Epidermal melanocyte (primary cell): ENCODE measurements around the gene GIT1.
A peak's percentile ranks its signal among the peaks of the same experiment; 100 is the strongest.

Experiments used
- DNase-seq: peaks from one replicate; pipeline ENCODE4 v3.0.0; 2011; ENCODE audit warnings: low spot score; ENCODE audit not compliant: insufficient read length

Gene GIT1

GRCh38 chr17:29594519-29595090 lies 5.2 kb upstream of the GIT1 start:
- no peak for DNase-seq

DNA sequence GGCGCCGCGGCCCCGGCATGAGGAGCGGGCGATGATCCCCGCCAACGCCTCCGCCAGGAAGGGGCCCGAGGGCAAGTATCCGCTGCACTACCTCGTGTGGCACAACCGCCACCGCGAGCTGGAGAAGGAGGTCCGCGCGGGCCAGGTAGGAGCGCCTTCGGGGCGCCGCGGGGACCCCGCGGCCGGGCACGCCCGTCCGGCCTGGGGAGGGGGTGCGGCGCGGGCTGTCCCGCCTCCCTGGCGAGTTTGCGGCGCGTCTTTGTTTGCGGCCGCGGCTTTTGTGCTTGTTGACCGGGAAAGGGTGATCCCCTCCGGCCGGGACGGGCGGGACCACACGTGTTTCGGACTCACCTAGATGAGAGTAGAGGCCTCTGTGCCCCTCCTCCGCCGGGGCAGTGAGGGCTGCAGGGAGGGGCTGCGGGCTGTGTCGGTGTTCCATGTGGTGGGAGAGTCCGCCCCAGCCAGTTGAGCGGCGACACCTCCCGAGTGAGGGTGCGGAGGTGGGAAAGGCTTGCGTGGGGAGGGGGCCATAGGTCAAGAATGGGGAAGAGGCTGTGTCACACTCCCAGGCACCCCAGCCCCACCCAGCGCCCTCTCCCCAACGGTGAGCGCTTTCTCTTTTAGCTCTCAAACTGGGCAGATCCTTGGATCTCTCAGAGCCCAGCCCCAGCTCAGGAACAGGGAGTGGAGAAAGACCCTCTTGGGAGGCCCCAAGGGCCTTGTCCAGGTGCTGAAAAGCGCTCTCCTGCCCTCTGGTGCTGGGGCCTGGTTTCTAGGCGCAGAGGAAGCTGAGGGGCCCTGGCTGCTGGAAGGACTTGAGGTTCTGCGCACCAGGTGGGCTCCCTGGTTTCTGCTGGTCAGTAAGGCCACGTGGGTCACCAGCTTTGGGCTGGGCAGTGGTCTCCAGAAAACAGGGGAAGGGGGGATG lies 4.4 kb upstream of the GIT1 start:
- no peak for DNase-seq

- DNase-seq, result no peak
These were observed 3.6 kb upstream of the GIT1 start, which contains the start of gene ANKRD13B for GRCh38 chr17:29592850-29593551. Gene ANKRD13B, plus strand, starts transcription at chr17:29593132. Its CDS starts 490 bp downstream, at chr17:29593622.

GRCh38 chr17:29591737-29592608 lies 2.5 kb upstream of the GIT1 start:
- DNase-seq, result peak; percentile 93

DNA sequence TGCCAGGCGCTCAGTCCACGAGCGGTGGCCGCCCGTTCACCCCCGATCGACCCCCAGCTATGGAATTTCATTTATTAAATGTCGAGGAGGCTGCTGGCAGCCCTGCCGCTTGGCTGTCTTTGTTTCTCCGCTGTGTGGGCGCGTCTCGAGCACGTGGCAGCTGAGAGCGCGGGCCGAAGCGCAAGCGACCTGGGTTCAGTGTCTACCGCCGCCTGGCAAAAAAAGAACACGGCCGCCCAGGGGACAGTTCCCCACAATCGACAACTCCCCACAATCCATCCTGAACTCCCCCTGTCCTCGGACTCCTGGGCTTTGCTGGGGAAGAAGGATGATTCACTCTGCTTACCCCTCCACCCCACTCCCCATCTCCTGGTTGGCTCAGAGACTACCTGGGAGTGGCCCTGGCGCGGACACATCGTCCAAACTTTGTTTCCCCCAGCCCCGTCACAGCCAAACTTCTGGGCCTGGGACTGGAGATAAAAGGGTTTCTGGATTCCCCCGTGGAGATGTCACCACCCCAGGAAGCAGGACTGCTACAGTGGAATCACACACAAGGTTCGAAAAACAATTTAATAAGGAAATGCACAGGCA lies 1.8 kb upstream of the GIT1 start:
- no peak for DNase-seq

DNA sequence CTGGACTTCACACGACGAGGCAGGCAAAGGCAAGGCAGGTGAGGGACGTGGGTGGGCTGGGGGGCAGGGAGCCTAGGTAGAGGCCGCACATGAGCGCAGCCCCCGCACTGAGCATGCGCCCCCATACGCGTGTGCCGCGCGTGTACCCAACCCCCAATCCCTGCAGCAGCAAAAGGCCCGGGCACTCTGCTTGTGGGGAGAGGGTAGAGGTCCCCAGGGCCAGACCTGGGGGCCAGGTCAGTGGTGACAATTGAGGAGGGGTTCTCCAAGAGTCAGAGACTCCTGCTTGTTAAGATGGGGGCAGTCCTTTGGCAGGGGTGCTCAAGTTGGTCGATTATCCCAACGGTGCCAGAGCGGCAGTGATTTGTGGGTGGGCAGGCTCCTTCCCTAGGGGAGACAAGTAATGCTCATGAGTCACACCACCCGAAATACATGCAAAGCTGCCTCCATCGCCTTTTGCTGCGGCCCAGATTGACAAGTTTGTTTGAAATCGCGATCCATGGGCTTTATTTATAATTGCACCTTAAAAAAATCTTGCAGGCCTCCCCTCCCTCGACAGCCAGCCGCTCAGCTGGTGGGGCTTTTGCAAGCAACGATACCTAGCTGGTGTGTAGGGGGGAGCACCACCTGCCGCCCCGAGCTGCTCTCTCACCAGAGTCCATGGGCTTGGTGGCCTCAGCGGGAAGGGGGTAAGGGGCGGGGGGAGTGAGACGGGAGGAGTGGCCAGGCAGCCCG lies 1.1 kb upstream of the GIT1 start:
- no peak for DNase-seq

DNA sequence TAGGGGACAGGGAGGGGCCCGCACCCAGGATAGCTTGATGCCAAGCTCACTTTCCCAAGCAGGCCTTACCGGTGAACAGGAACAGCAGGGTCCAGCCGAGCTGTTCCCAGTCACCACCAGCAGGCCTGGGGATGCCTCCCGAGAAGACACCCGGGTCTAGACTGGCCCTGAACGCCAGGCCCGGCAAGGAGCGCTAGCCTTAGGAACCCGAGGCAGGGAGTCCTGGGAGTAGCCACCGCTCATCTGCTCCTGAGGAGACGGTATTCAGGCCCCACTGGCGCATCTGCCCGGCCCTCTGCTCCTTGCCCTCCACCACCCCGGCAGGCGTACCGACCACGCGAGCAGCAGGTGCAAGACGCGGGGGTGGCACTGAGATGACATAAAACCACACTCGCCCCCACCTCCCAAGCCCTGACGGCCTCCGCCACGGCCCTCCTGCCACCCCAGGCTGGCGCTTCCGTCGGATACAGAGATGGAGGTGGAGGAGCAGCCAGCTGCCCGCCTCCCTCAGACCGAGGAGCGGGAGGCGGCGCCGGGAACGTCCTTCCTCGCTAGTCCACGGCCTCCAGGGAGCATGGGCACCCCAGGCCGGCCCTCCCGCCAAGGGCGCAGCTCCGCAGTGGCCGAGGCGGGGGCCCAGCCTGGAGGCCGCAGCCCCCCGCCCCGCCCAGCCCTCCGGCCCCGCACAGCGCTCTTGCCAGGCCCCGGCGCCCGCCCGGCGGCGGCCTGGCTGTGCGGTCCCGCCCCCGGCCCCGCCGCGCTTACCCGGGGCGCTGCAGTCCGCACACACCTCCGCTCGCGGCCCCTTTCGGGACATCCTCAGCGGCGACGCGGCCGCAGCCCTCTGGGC lies 661 bp downstream of the GIT1 start:
- no peak for DNase-seq

GRCh38 chr17:29588017-29588561 lies 1.4 kb downstream of the GIT1 start:
- no peak for DNase-seq

DNA sequence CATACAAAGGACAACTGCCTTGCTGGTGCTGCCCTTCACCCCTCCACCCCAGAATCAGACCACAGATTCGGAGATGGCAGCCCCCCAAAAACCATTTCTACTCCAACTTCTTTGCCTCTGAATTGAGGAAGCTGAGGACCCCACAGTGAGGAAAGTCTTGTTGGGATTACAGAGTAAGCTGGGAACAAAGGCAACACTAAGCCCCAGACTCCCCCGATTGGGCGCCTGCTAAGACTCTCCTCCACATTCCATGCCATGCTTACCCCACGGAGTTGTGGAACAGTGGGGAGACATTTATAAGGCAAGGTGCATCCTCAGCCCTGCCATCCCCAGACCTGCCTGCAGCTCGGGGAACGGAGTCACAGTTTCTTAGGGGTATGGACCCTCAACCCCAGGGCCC lies 1.9 kb downstream of the GIT1 start:
- no peak for DNase-seq

DNA sequence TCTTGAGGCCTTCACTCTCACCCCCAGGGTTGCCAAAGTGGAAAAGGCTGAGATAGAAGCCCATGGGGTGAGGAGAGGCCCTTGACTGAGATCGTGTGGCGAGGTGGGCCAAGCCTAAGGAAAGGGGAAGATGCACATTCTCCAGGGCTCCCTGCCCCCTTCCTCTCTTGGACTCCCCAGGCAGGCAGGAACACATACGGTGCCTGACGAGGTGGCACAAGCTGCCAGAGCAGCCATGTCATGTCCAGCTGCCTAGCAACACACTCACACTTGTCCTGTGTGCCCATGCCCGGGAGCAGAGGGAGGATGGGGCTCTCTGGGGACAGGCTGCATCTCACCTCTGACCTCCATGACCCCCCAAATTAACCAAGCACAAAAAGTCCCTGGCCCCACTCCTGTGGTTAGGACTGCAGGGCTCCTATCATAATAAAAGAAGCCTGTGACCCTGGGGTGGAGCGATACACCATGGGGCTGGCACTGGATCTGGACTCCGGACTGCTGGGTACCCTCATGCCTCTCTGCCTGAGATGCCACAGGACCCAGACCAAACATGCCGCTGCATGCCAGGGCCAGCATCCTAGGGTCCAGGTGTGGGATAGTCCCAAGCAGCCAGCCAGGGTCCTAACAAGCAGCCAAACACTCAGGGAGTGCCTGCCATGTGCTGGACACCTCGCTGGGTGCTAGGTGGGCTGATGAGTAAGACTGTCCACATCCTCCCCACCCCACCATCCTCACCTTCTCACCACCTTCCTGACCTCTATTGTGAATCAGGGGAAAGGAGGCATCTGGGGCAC lies 2.6 kb downstream of the GIT1 start:
- DNase-seq, result no peak

DNA sequence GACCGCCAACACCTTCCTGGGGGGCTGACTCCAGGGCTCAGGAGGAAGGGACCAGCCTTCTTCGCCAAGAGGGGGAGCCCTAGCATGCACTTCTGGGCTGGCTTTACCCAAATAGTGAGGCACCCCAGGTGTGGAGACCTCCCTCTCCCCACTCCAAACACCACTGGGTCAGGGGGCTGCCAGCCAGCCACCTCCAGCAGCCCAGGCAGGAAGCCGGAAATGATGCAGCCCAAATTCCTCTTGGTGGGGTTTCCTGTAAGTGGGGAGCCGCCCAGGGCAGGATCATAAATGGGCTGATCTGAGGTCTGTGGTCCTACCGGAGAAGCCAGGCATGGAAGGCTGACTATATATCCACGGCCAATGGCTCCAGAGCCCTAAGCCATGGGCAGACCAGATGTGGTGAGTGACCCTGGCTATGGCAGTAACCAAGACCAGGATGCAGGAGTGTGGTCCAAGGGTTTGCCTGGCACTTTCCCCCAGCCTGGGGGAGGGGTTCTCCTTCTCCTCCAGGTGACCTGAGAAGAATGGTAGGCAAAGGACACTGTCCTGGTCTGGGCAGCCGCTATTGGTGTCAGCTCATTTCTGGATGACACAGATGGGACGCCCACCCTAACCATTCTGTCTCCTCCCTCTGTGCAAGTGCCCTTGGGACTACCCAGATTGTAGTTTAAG lies 4.2 kb downstream of the GIT1 start:
- no peak for DNase-seq

DNA sequence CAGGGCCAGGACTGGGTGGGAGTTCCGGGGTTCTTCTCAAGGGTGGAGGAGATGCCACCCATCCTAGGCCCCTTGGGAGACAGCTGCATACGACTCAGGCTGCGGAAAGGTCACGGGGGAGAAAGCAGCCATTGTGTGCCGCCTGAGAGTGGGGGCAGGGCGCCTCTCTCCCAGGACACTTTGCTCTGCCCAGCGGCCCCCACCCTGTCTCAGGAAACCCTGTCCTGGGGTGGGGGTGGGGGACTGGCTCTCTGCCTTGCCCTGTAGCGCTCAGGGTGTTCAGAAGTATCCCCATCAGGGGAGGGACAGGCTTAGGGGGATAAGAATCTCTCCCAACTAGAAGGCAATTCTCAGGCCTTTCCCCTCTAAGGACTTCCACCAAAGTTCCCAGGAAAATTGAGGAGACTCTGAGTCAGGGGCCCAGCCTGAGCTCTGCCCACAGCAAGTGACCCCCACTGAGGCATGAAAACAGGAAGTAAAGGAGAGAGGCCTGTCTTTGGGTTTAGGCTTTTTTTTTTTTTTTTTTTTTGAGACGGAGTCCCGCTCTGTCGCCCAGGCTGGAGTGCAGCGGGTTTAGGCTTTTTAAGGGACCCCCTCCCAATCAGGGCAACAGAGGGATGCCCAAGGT lies 4.9 kb downstream of the GIT1 start:
- DNase-seq, result no peak

DNA sequence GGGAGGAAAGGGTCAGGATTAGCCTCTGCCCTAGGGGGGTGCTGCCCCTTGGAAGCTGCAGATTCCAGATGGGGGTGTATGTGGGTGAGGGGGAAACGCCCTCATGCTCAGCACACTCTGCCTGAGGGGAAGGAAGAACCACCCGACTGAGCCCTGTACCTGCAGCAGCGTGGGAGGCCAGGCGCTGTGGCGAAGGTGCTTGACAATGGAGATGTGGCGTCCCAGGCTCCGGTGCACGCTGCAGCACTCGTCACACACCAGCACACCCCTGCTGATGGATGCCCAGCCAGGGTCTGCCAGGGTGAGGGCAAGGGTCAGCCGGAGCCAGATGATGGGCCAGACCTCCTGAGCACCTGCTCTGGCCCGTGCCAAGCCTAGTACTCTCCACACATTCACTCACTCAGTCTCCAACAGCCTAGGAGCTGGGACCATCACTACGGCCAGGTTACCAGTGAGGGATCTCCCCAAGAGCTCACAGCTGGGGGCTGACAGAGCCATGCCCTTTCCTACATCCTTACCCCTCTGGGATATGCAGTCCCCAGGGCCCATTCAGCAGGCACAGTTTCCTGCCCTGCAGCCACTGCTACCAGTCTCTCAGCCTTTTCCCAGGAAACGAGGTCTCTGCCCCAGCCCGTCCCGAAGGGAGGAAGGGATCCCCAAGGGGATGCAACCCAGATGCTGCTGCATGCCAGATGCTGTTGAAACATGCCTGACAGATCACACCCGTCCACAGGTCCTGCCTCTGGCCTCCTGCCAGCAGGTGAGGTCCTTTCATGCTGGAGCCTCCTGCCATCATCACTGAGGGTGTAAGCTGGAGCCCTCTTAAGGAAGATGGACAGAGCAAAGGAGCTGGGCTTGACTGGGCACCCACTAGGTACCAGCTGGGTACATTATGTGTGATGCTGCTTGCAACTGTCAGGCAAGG lies 5.9 kb downstream of the GIT1 start:
- DNase-seq, result no peak

DNA sequence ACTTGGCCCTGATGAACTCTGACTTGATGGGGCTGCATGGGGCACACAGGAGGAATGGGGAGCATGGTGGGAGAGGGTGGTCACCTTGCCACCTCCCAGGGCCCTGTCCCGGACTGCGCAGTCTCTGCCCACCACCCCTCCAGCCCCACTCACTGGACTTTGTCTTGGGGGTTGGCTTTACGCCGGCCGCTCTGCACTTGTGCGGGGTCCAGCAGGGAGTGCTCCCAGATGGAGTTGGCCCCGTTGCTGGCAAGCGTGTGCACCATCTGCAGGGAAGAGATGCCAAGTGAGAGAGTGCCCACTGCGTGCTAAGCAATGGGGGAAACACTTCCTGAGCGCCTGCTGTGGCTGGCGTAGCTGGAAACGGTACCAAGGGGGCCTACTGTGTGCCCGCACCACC lies 6.7 kb downstream of the GIT1 start:
- no peak for DNase-seq

DNA sequence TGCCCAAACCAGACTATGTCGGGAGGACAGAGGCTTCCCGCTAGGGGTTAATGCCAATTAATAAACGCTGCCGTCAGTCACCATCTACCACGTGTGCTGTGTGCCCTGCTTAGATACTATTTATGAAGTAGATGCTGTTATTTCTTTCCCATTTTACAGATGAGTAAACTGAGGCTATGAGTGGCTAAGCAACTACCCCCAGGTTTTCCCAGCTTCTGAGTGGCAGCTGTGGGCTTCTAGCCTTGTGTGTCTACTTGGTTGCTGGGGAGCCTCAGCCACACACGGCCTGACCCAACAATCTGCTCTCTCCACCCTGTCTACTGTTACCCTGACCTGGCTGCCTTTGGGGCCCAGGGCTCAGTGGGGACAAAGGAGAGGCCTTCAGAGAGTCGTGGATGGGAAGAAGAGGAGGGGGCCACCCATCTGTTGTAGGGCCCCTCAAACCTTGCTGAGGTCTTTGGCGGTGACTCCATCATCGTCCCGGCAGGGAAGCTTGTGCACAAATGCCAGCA lies 7.1 kb downstream of the GIT1 start:
- no peak for DNase-seq
